Adipocyte (in vitro differentiated cells): ENCODE results near the gene FOXK1.

ENCODE experiments used
- DNase-seq: peaks from one replicate; pipeline ENCODE4 v3.0.0-alpha.2; 2015; ENCODE audit warnings: low read depth
- H3K27me3 ChIP-seq: replicated peaks from 2 replicates; pipeline ENCODE4 v1.7.0; 2013; ENCODE audit warnings: mild to moderate bottlenecking, low read length, moderate library complexity; ENCODE audit not compliant: control insufficient read depth, insufficient read depth
- H3K36me3 ChIP-seq: 2 replicates; pipeline ENCODE4 v1.7.0; 2013; ENCODE audit warnings: low read length, mild to moderate bottlenecking, moderate library complexity; ENCODE audit not compliant: control insufficient read depth, insufficient read depth, severe bottlenecking
- H3K4me1 ChIP-seq: 2 replicates; pipeline ENCODE4 v1.7.0; 2013; ENCODE audit warnings: mild to moderate bottlenecking, low read length, moderate library complexity; ENCODE audit not compliant: control insufficient read depth, insufficient read depth
- H3K4me3 ChIP-seq: 2 replicates; pipeline ENCODE4 v1.7.0; 2013; ENCODE audit warnings: mild to moderate bottlenecking, low read length, moderate library complexity
- H3K9ac ChIP-seq: 2 replicates; pipeline ENCODE4 v1.7.0; 2013; ENCODE audit warnings: mild to moderate bottlenecking, low read length, moderate library complexity
- H3K9me3 ChIP-seq: 2 replicates; pipeline ENCODE4 v1.7.0; 2013; ENCODE audit warnings: mild to moderate bottlenecking, low read length, moderate library complexity; ENCODE audit not compliant: control insufficient read depth

FOXK1 gene

GRCh38 chr7:4809091-4809591, 127.0 kb downstream of the FOXK1 start:
- H3K9me3 ChIP-seq = peaks cover 9% of the 10 kb centered on the region
- no peaks in the 10 kb centered on the region for H3K36me3 ChIP-seq
- no peaks in the 10 kb centered on the region for H3K4me1 ChIP-seq
- H3K9ac ChIP-seq = no peak overlapping the region
- no peak for DNase-seq
- no peak overlapping the region for H3K4me3 ChIP-seq
- no peaks in the 10 kb centered on the region for H3K27me3 ChIP-seq

- Histone ChIP-seq H3K9ac (no peak overlapping the region), H3K4me3 (no peak overlapping the region), H3K9me3 (peaks cover 9% of the 10 kb centered on the region), H3K36me3 (no peaks in the 10 kb centered on the region), H3K27me3 (no peaks in the 10 kb centered on the region), H3K4me1 (no peaks in the 10 kb centered on the region)
- DNase-seq = no peak
These were observed 127.6 kb downstream of the FOXK1 start for GRCh38 chr7:4809666-4810065.

GRCh38 chr7:4814433-4814832, 132.3 kb downstream of the FOXK1 start:
- no peak overlapping the region for H3K9ac ChIP-seq
- DNase-seq = no peak
- H3K27me3 ChIP-seq = peaks cover 3% of the 10 kb centered on the region
- peaks cover 9% of the 10 kb centered on the region for H3K9me3 ChIP-seq
- H3K4me1 ChIP-seq = no peaks in the 10 kb centered on the region
- H3K36me3 ChIP-seq = no peaks in the 10 kb centered on the region
- no peak overlapping the region for H3K4me3 ChIP-seq

- no peaks in the 10 kb centered on the region for H3K36me3 ChIP-seq
- no peak for DNase-seq
- H3K9ac ChIP-seq = no peak overlapping the region
These were observed 133.0 kb downstream of the FOXK1 start for GRCh38 chr7:4815121-4815520.

GRCh38 chr7:4815609-4816418, 133.7 kb downstream of the FOXK1 start:
- H3K9ac ChIP-seq = no peak overlapping the region
- no peaks in the 10 kb centered on the region for H3K4me1 ChIP-seq
- H3K27me3 ChIP-seq = peaks cover 13% of the 10 kb centered on the region
- H3K4me3 ChIP-seq = no peak overlapping the region
- no peaks in the 10 kb centered on the region for H3K36me3 ChIP-seq
- H3K9me3 ChIP-seq = peaks cover 9% of the 10 kb centered on the region
- no peak for DNase-seq

More at GRCh38 chr7:4815121-4815520, 133.0 kb downstream of the FOXK1 start:
- peaks cover 9% of the 10 kb centered on the region for H3K9me3 ChIP-seq
- H3K4me1 ChIP-seq = no peaks in the 10 kb centered on the region
- peaks cover 9% of the 10 kb centered on the region for H3K27me3 ChIP-seq
- no peak overlapping the region for H3K4me3 ChIP-seq

- Histone ChIP-seq H3K4me1 (no peaks in the 10 kb centered on the region), H3K4me3 (no peak overlapping the region), H3K27me3 (peaks cover 13% of the 10 kb centered on the region), H3K9ac (no peak overlapping the region), H3K36me3 (no peaks in the 10 kb centered on the region), H3K9me3 (peaks cover 9% of the 10 kb centered on the region)
- no peak for DNase-seq
These were observed 134.5 kb downstream of the FOXK1 start for GRCh38 chr7:4816419-4817080.

GRCh38 chr7:4817178-4817901, 135.2 kb downstream of the FOXK1 start:
- no peaks in the 10 kb centered on the region for H3K4me1 ChIP-seq
- no peak overlapping the region for H3K4me3 ChIP-seq
- H3K36me3 ChIP-seq = no peaks in the 10 kb centered on the region
- no peak for DNase-seq
- H3K9me3 ChIP-seq = peaks cover 9% of the 10 kb centered on the region
- peaks cover 13% of the 10 kb centered on the region for H3K27me3 ChIP-seq
- H3K9ac ChIP-seq = no peak overlapping the region

- peaks cover 13% of the 10 kb centered on the region for H3K27me3 ChIP-seq
These were observed 136.1 kb downstream of the FOXK1 start for GRCh38 chr7:4818000-4818794.

GRCh38 chr7:4819560-4820404, 137.7 kb downstream of the FOXK1 start:
- Histone ChIP-seq H3K27me3 (peaks cover 13% of the 10 kb centered on the region), H3K9ac (no peak overlapping the region), H3K4me1 (no peaks in the 10 kb centered on the region), H3K9me3 (no peaks in the 10 kb centered on the region), H3K4me3 (no peak overlapping the region), H3K36me3 (no peaks in the 10 kb centered on the region)
- no peak for DNase-seq

More at GRCh38 chr7:4818000-4818794, 136.1 kb downstream of the FOXK1 start:
- Histone ChIP-seq H3K36me3 (no peaks in the 10 kb centered on the region), H3K4me1 (no peaks in the 10 kb centered on the region), H3K9me3 (peaks cover under 1% of the 10 kb centered on the region), H3K9ac (no peak overlapping the region), H3K4me3 (no peak overlapping the region)
- DNase-seq = no peak

GRCh38 chr7:4820405-4820966, 138.4 kb downstream of the FOXK1 start:
- Histone ChIP-seq H3K9ac (no peak overlapping the region), H3K27me3 (peaks cover 13% of the 10 kb centered on the region), H3K4me1 (no peaks in the 10 kb centered on the region), H3K9me3 (no peaks in the 10 kb centered on the region), H3K36me3 (no peaks in the 10 kb centered on the region), H3K4me3 (no peak overlapping the region)
- no peak for DNase-seq
